Measurements from ENCODE around the gene NR1D2. TPM values are rescaled to one million over a fixed set of nuclear protein-coding genes. Genes with fewer than 3 reads are reported as not detected.

Gene NR1D2
- polyA plus RNA-seq, 1 donor from 2014 or later, result 12.9 TPM

GRCh38 chr3:23919628-23920027, 25.5 kb upstream of the NR1D2 start:
- Histone ChIP-seq H3K4me3 (ENCODE audit: low read length) (peak overlapping the region; percentile 41), H3K4me2 (ENCODE audit: low read length) (no peak overlapping the region)
- TF ChIP-seq EZH2 (IDR thresholded peaks at IDR 0.05; ENCODE audit: borderline replicate concordance, insufficient read depth, low read length, poor library complexity, severe bottlenecking) (no peak), SMC3 (conservative IDR thresholded peaks at IDR 0.05; ENCODE audit: poor library complexity) (no peak), MXI1 (conservative IDR thresholded peaks at IDR 0.05; ENCODE audit: poor library complexity, severe bottlenecking) (no peak), TAF1 (IDR thresholded peaks at IDR 0.05; ENCODE audit: low read depth) (no peak), RAD21 (conservative IDR thresholded peaks at IDR 0.05) (no peak), POLR2AphosphoS5 (IDR thresholded peaks at IDR 0.05) (no peak), EP300 (conservative IDR thresholded peaks at IDR 0.05; ENCODE audit: poor library complexity, severe bottlenecking) (no peak), CTCF (IDR thresholded peaks at IDR 0.05; ENCODE audit: poor library complexity, severe bottlenecking) (no peak)
- TF ChIP-seq, protein P1, sequence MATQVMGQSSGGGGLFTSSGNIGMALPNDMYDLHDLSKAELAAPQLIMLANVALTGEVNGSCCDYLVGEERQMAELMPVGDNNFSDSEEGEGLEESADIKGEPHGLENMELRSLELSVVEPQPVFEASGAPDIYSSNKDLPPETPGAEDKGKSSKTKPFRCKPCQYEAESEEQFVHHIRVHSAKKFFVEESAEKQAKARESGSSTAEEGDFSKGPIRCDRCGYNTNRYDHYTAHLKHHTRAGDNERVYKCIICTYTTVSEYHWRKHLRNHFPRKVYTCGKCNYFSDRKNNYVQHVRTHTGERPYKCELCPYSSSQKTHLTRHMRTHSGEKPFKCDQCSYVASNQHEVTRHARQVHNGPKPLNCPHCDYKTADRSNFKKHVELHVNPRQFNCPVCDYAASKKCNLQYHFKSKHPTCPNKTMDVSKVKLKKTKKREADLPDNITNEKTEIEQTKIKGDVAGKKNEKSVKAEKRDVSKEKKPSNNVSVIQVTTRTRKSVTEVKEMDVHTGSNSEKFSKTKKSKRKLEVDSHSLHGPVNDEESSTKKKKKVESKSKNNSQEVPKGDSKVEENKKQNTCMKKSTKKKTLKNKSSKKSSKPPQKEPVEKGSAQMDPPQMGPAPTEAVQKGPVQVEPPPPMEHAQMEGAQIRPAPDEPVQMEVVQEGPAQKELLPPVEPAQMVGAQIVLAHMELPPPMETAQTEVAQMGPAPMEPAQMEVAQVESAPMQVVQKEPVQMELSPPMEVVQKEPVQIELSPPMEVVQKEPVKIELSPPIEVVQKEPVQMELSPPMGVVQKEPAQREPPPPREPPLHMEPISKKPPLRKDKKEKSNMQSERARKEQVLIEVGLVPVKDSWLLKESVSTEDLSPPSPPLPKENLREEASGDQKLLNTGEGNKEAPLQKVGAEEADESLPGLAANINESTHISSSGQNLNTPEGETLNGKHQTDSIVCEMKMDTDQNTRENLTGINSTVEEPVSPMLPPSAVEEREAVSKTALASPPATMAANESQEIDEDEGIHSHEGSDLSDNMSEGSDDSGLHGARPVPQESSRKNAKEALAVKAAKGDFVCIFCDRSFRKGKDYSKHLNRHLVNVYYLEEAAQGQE (IDR thresholded peaks at IDR 0.05; ENCODE audit: borderline replicate concordance), result no peak

DNA sequence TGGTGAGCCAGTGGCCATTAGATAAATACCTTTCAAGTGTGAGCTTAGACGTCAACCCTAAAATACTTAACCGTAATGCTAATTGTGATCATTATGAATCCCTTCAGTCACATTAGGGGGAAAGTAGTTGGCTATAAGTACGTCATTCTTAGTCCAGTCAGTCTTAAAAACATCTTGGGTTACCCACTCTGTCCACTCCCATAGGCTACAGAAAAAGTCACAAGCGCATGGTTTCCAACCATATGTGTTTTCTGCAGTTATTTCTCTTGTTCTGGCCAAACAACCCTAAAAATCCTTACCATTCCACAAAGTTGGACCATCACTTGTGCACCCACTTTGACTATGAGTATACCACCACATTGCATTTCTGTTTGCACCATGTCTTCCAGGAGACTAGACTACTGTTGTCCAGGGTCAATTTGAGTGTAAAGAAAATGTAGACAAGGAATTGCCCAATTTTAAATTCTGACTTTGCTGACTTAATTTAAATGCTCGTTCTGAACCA, 24.9 kb upstream of the NR1D2 start:
- no peak overlapping the region for H3K27ac ChIP-seq (ENCODE audit: low read length)
- H3K4me2 ChIP-seq (ENCODE audit: low read length), result no peak overlapping the region
- no peaks in the 10 kb centered on the region for H3K9me3 ChIP-seq (ENCODE audit: low read length)
- peaks cover 24% of the 10 kb centered on the region for H3K79me2 ChIP-seq (replicated peaks; ENCODE audit: insufficient read depth, low read length)
- no peaks in the 10 kb centered on the region for H3K9me2 ChIP-seq (ENCODE audit: insufficient read depth, low read length)
- peak overlapping the region; percentile 41 for H3K4me3 ChIP-seq (ENCODE audit: low read length)
- peaks cover 13% of the 10 kb centered on the region for H3K36me3 ChIP-seq (ENCODE audit: insufficient read depth, low read length)
- no peak overlapping the region for H2AFZ ChIP-seq (ENCODE audit: low read depth, low read length)
- peaks cover 5% of the 10 kb centered on the region for H3F3A ChIP-seq (ENCODE audit: insufficient read depth, low read length, poor library complexity, severe bottlenecking)
- TF ChIP-seq CTCF (IDR thresholded peaks at IDR 0.05; ENCODE audit: poor library complexity, severe bottlenecking), result no peak
- no peak for TF ChIP-seq MXI1 (conservative IDR thresholded peaks at IDR 0.05; ENCODE audit: poor library complexity, severe bottlenecking)
- TF ChIP-seq, protein P1 (IDR thresholded peaks at IDR 0.05; ENCODE audit: borderline replicate concordance), result no peak
- no peak for TF ChIP-seq POLR2AphosphoS5 (IDR thresholded peaks at IDR 0.05)
- no peak for TF ChIP-seq EP300 (conservative IDR thresholded peaks at IDR 0.05; ENCODE audit: poor library complexity, severe bottlenecking)
- TF ChIP-seq EZH2 (IDR thresholded peaks at IDR 0.05; ENCODE audit: borderline replicate concordance, insufficient read depth, low read length, poor library complexity, severe bottlenecking), result no peak
- no peak for TF ChIP-seq RAD21 (conservative IDR thresholded peaks at IDR 0.05)
- no peak for TF ChIP-seq SMC3 (conservative IDR thresholded peaks at IDR 0.05; ENCODE audit: poor library complexity)
- no peak for TF ChIP-seq TAF1 (IDR thresholded peaks at IDR 0.05; ENCODE audit: low read depth)
- no peak overlapping the region for H3K9ac ChIP-seq (ENCODE audit: low read length)
- no peaks in the 10 kb centered on the region for H3K27me3 ChIP-seq (ENCODE audit: insufficient read depth, low read depth, low read length)
- H4K20me1 ChIP-seq (ENCODE audit: insufficient read depth), result no peaks in the 10 kb centered on the region

More at GRCh38 chr3:23919628-23920027, 25.5 kb upstream of the NR1D2 start:
- Histone ChIP-seq H3K36me3 (ENCODE audit: insufficient read depth, low read length) (peaks cover 13% of the 10 kb centered on the region), H3K79me2 (replicated peaks; ENCODE audit: insufficient read depth, low read length) (peaks cover 28% of the 10 kb centered on the region), H3K9me2 (ENCODE audit: insufficient read depth, low read length) (no peaks in the 10 kb centered on the region), H3K9ac (ENCODE audit: low read length) (no peak overlapping the region), H4K20me1 (ENCODE audit: insufficient read depth) (no peaks in the 10 kb centered on the region), H3K9me3 (ENCODE audit: low read length) (no peaks in the 10 kb centered on the region), H2AFZ (ENCODE audit: low read depth, low read length) (no peak overlapping the region), H3F3A (ENCODE audit: insufficient read depth, low read length, poor library complexity, severe bottlenecking) (peaks cover 5% of the 10 kb centered on the region), H3K27me3 (ENCODE audit: insufficient read depth, low read depth, low read length) (no peaks in the 10 kb centered on the region), H3K27ac (ENCODE audit: low read length) (no peak overlapping the region)

Data from neural cell (in vitro differentiated cells).